HG03520 (cell line): ENCODE data around the gene WNT2.

Source experiments
- ATAC-seq: cut with Tn5 transposase; IDR thresholded peaks from one replicate; pipeline ENCODE4 v1.9.1; 2021; ENCODE audit warnings: mild to moderate bottlenecking, moderate library complexity; ENCODE audit not compliant: unreplicated experiment

WNT2 gene

GRCh38 chr7:117322741-117323304 lies at the start of gene WNT2:
WNT2 (minus strand) TSS chr7:117323058; CDS start chr7:117322989, 69 bp downstream.
- no peak for ATAC-seq

GRCh38 chr7:117372073-117372472 lies 49.2 kb upstream of the WNT2 start:
- no peak for ATAC-seq

DNA sequence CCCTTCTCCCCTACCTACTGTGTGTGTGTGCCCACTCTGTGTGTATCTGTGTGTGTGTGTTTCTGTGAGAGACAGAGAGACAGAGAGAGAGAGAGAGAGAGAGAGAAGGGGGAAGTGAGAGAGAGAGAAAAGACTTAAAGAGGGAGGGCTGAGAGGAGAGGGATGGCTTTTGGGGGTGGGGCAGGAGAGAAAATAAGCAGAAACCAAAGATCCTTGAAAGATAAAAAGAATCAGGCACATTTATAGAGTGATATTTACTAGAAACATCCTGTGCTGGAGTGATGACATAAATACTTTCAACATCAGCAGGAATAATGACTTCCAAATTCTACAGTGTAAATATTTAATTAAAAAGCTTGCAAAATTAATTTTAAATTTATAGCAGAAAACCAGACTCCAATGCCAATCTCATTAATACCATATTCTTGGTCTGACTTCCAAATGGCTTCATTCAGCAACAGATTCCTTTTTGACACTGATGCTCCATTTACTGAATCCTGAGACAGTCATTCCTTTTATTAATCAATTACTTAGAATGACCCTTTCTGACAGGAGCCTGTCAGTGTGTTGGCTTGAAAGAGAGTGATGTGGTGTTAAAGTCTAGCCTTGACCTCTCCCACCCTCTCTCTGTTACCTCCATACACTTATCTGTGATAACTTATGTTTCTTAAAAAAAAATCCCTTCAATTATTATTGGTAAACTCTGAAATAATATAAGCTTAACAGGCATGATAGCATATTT lies 41.7 kb upstream of the WNT2 start:
- no peak for ATAC-seq

DNA sequence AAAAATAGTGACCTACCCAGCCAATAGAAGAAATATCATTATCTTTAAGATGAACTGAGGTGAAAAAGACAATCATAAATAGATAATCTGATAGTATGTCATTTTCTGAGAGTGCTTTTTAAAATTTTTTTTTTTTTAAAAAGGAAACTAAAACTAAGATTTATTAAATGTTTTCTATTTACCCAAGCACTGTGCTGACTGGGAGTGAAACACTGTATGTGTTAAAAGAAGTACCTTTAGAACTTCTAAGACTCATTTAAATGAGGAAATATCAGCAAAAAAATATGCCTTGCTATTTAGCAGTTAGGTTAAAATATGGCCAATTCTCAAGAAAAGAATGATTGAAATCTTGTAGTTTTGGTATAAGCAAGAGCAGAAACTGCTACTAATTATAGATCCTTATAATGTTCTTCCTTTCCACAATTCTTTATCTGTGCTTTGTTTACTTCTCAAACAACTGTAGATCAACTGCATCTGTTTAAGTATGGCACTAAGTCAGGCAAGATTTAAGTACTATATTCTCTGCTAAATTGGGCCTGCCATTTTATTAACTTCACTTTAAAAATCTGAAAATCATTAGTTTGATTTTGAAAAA lies 39.5 kb upstream of the WNT2 start:
- no peak for ATAC-seq

- ATAC-seq = no peak
Measured at GRCh38 chr7:117350027-117350426, 27.2 kb upstream of the WNT2 start.

DNA sequence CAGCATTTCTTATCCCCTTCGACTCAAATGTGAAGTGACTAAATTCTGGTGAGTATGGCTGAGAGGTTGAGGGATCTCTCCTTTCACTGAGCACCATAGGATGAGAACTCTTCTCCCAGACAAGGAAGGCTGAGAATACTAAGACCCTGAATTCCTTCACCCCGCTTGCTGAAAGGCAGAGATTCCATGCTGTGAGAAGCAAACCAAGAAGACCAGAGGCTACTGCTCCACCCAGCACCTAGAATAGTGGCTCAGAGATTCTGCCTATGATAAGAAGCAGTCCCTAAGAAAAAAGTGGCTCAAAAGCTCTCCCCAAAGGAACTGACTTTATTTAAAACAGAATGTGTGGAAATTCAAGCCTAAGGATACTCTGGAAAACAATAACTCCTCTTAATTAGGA lies 26.7 kb upstream of the WNT2 start:
- no peak for ATAC-seq

GRCh38 chr7:117347962-117348672 lies 25.3 kb upstream of the WNT2 start:
- peak; percentile 90 for ATAC-seq

DNA sequence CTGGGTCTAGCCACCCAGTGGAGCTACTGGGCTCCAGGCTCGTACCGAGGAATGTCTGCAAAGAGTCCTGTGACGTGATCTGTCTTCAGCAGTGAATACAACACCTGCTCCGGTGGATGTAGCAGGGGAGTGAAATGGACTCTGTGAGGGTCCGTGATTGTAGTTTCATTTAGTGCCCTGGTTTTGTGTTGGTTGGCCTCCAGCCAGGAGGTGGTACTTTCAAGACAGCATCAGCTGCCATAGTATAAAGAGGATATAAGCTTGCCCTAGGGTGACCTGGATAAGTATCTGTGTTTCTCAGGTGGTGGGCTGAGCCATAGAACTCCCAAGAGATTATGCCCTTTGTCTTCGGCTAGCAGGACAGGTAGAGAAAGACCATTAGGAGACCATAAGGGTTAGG lies 24.6 kb upstream of the WNT2 start:
- ATAC-seq = peak; percentile 17

GRCh38 chr7:117346161-117346560 lies 23.3 kb upstream of the WNT2 start:
- ATAC-seq = no peak

DNA sequence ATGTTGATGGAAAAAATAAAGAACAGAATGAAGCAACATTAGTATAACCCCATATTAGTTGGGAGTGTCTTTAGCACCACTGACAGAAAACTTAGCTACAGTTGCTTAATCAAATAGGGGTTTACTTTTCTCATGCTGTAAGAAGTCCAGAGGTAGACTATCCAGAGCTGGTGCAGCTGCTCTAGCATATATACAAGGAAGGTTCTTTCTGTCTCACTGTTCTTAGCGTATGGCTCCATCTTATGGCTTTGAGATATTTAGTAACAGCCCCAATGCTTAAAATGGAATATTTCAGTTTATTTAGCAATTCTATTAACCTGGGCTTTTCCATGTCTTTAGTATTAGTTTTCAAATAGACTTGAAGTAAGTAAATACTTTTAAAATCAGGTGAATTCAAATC lies 15.2 kb upstream of the WNT2 start:
- ATAC-seq = no peak

DNA sequence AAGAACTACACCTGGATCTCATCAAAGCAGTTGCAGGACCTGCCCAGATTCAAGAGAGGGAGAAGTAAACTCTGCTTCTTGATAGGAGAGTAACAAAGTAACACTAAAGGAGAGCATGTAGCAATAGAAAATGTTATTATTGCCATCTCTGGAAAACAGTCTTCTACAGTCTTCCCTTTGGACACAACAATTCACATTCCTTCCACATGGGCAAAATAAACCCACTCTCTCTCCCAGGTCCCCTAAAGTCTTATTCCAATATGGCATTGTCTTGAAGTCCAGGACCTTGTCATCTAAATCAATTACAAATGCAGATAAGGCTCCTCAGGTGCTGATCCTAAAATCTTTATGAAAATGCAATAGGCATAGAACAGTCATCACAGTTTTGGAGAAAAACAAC lies 10.3 kb upstream of the WNT2 start:
- no peak for ATAC-seq

DNA sequence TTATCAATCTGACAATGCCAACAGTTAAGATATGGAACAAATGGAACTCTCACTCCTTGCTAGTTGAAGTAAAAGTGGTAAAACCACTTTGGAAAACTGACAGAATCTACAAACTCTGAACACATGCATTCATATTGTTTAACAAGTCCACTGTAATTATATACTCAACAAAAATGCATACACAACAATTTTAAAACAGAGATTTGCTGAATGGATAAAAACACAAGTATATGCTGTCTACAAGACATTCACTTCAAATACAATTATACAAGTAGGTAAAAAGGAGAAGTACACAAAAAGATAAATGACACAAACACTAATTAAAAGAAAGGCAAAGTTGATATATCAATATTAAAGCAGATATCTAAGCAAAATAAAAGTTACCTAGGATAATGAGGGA lies 9.2 kb upstream of the WNT2 start:
- ATAC-seq = no peak

DNA sequence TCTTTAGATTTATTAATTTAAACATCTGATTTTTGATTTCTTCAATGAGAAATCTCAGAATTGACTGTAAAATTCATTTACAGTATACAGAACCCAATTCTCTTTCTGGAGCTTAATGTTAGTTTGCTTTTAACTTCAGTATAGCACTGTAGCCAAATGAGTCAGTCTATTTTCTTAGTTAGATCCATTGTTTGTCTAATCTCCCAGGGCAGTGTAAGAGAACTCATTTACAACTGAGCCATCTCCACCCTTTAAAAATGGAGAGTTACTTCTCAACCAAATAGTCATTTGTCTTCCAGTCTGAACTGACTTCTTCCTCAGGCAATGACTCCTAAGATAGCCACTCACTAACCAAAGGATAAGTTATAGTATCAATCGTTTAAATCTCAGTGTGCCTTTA lies 3.0 kb upstream of the WNT2 start:
- no peak for ATAC-seq

GRCh38 chr7:117324960-117325359 lies 2.1 kb upstream of the WNT2 start:
- no peak for ATAC-seq

GRCh38 chr7:117323851-117324711 lies 1.2 kb upstream of the WNT2 start:
- no peak for ATAC-seq

DNA sequence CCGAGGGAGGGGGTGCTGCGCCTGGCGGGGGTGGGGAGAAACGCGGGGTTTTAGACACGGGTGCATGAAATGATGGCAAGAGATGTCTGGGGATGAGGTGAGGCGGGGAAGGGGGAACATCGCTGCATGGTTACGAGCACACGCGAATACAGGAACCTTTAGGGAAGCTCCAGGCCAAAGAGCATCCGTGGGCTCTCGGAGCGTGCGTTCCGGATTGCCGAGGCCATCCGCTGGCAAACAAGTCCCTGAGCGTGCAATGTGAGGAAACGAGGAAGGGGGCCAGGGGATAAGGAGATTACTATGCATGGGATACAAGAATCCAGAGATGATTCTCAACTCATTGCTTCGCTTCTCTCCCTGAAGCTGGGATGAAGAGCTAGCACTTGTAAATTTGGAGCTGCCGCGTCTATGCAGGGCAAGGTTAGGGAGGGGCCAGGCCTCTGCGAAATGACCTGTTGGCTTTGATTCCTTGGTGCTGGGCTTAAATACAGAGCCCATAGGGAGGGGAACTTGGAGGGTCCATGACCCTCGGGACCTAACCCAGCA lies 520 bp upstream of the WNT2 start:
- no peak for ATAC-seq

- no peak for ATAC-seq
Measured at GRCh38 chr7:117320523-117320922, 2.3 kb downstream of the WNT2 start.

DNA sequence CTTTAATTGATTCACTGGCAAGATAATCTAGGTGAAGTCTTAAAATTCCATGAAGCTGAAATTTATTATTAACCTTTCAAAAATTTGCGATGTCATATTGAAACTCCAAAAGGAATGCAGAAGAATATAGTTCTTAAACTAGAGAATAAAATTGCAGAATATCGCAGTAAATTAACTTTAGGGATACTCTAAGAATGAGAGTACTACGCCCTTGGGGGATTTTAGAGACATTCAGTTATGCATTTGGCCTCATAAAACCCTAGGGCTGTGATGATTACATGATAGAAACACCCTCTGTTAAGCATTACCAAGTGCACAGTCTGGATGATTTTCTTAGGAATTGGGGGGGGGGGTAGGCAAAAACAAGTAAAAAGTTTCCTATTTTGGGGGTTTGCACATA lies 3.7 kb downstream of the WNT2 start:
- no peak for ATAC-seq

DNA sequence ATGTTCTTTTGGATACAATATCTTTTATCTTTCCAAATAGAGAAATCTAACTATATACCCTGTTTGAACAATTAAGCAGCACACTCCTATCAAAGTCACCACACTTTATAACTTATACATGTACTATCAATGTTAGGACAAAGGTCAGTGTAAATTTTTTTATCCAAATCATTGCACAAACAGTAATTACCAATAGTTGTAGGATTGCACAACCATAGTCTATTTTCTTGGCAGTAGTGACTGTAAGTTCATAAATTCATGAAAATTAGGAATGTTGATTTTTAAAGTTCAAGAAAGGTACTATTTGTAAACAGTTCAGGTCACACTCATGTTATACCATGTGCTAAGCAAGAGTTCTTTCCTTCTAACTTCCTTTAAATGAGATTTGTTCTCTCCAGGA lies 9.3 kb downstream of the WNT2 start:
- no peak for ATAC-seq
